ENCODE data around the gene LRRC75B. TPM values are rescaled to one million over a fixed set of nuclear protein-coding genes. Genes with fewer than 3 reads are reported as not detected.
"Not testable (repeated sequence)": the region's sequence is repeated elsewhere in the genome, so short reads cannot be mapped to it uniquely, and the experiment has no call there.

Gene LRRC75B
- polyA plus RNA-seq, 6 donors from 2014 or later, result 0.32 TPM; not detected in 4

GRCh38 chr22:24614794-24615193, 21.9 kb upstream of the LRRC75B start:
- not testable (repeated sequence) for ATAC-seq (ENCODE audit: low read depth in 2 of 2); H3K36me3 Mint-ChIP-seq; H3K4me1 Mint-ChIP-seq; H3K9me3 Mint-ChIP-seq; H3K27me3 Mint-ChIP-seq; H3K27ac Mint-ChIP-seq; H3K4me3 Mint-ChIP-seq; DNase-seq

GRCh38 chr22:24609888-24610287, 17.0 kb upstream of the LRRC75B start:
- not testable (repeated sequence) for DNase-seq; H3K36me3 Mint-ChIP-seq; H3K4me1 Mint-ChIP-seq; H3K9me3 Mint-ChIP-seq; H3K4me3 Mint-ChIP-seq; H3K27ac Mint-ChIP-seq; H3K27me3 Mint-ChIP-seq; ATAC-seq (ENCODE audit: low read depth in 2 of 2)

GRCh38 chr22:24608327-24608726, 15.5 kb upstream of the LRRC75B start:
- Mint-ChIP-seq H3K4me1 (peaks cover 11 to 14% (median 13%) of the 10 kb centered on the region in 3 donors), H3K27ac (peak overlapping the region in 1 of 6 donors; percentile 87)
- H3K36me3 Mint-ChIP-seq; DNase-seq; ATAC-seq (ENCODE audit: low read depth in 2 of 2); H3K27me3 Mint-ChIP-seq; H3K9me3 Mint-ChIP-seq; H3K4me3 Mint-ChIP-seq: not testable (repeated sequence)

- H3K9me3 Mint-ChIP-seq, DNase-seq, H3K27me3 Mint-ChIP-seq, H3K36me3 Mint-ChIP-seq: not testable (repeated sequence)
- ATAC-seq (ENCODE audit: low read depth in 2 of 2), result peak; percentile 27 to 72
- H3K4me3 Mint-ChIP-seq, result peak overlapping the region in 3 of 8 donors; percentile 32 to 79 (median 47)
- H3K27ac Mint-ChIP-seq, result peak overlapping the region in 5 of 6 donors; percentile 26 to 88 (median 82)
- peaks cover 13 to 16% (median 15%) of the 10 kb centered on the region in 3 donors for H3K4me1 Mint-ChIP-seq
These were observed 14.6 kb upstream of the LRRC75B start for GRCh38 chr22:24607429-24607983.

- ATAC-seq (ENCODE audit: low read depth in 2 of 2); DNase-seq; H3K27ac Mint-ChIP-seq; H3K4me3 Mint-ChIP-seq; H3K36me3 Mint-ChIP-seq; H3K27me3 Mint-ChIP-seq; H3K9me3 Mint-ChIP-seq: not testable (repeated sequence)
- H3K4me1 Mint-ChIP-seq, result peaks cover 13 to 16% (median 15%) of the 10 kb centered on the region in 3 donors
These were observed 13.5 kb upstream of the LRRC75B start for GRCh38 chr22:24606340-24606739.

GRCh38 chr22:24603770-24604629, 11.1 kb upstream of the LRRC75B start:
- not testable (repeated sequence) for DNase-seq, H3K9me3 Mint-ChIP-seq, H3K36me3 Mint-ChIP-seq, H3K27me3 Mint-ChIP-seq
- Mint-ChIP-seq H3K4me1 (peaks cover 13 to 23% (median 18%) of the 10 kb centered on the region in 3 donors), H3K4me3 (peak overlapping the region in 5 of 8 donors; percentile 3 to 67 (median 39)), H3K27ac (peak overlapping the region in 4 of 6 donors; percentile 51 to 84 (median 69))
- peak; percentile 19 to 39 for ATAC-seq (ENCODE audit: low read depth in 2 of 2)

- not testable (repeated sequence) for ATAC-seq (ENCODE audit: low read depth in 2 of 2); H3K36me3 Mint-ChIP-seq; H3K9me3 Mint-ChIP-seq; DNase-seq; H3K27me3 Mint-ChIP-seq
- Mint-ChIP-seq H3K4me3 (peak within 1 kb of the TSS in 4 of 8 donors; percentile 3 to 67 (median 38)), H3K27ac (peak within 1 kb of the TSS in 4 of 6 donors; percentile 7 to 75 (median 55)), H3K4me1 (peaks cover 13 to 23% (median 19%) of the 10 kb centered on the region in 3 donors)
These were observed 10.2 kb upstream of the LRRC75B start, which contains the start of gene GGT1 for GRCh38 chr22:24602847-24603769. TSS of gene GGT1 (plus strand) at chr22:24603193. CDS start at chr22:24611082, 7,889 bp downstream.

GRCh38 chr22:24602105-24602749, 9.4 kb upstream of the LRRC75B start:
- H3K4me1 Mint-ChIP-seq, result peaks cover 13 to 21% (median 15%) of the 10 kb centered on the region in 3 donors
- not testable (repeated sequence) for H3K27me3 Mint-ChIP-seq; H3K36me3 Mint-ChIP-seq; H3K4me3 Mint-ChIP-seq; DNase-seq; H3K9me3 Mint-ChIP-seq; ATAC-seq (ENCODE audit: low read depth in 2 of 2)
- H3K27ac Mint-ChIP-seq, result peak overlapping the region in 1 of 6 donors; percentile 47

GRCh38 chr22:24601217-24602104, 8.6 kb upstream of the LRRC75B start:
- Mint-ChIP-seq H3K9me3 (peaks cover 0 to 1% (median 0%) of the 10 kb centered on the region in 7 donors), H3K4me1 (peaks cover 13 to 21% (median 15%) of the 10 kb centered on the region in 3 donors), H3K27me3 (no peaks in the 10 kb centered on the region), H3K36me3 (no peaks in the 10 kb centered on the region), H3K4me3 (no peak overlapping the region), H3K27ac (peak overlapping the region in 2 of 6 donors; percentile 42 to 53)
- DNase-seq, result no peak
- ATAC-seq (ENCODE audit: low read depth in 2 of 2), result no peak

GRCh38 chr22:24599958-24600715, 7.3 kb upstream of the LRRC75B start:
- H3K36me3 Mint-ChIP-seq; ATAC-seq (ENCODE audit: low read depth in 2 of 2); H3K27me3 Mint-ChIP-seq; H3K4me3 Mint-ChIP-seq; DNase-seq; H3K9me3 Mint-ChIP-seq: not testable (repeated sequence)
- H3K27ac Mint-ChIP-seq, result peak overlapping the region in 2 of 6 donors; percentile 22 to 63
- peaks cover 13 to 21% (median 15%) of the 10 kb centered on the region in 3 donors for H3K4me1 Mint-ChIP-seq

- Mint-ChIP-seq H3K27ac (peak overlapping the region in 3 of 6 donors; percentile 22 to 63 (median 53)), H3K36me3 (no peaks in the 10 kb centered on the region), H3K27me3 (peaks cover 0 to 10% (median 0%) of the 10 kb centered on the region in 3 donors), H3K9me3 (peaks cover 0 to 1% (median 0%) of the 10 kb centered on the region in 7 donors), H3K4me3 (no peak overlapping the region), H3K4me1 (peaks cover 13 to 21% (median 15%) of the 10 kb centered on the region in 3 donors)
- DNase-seq (no peak), ATAC-seq (ENCODE audit: low read depth in 2 of 2) (no peak)
These were observed 6.6 kb upstream of the LRRC75B start for GRCh38 chr22:24599514-24599913.

All from naive B cell (primary cell).